HG03521 (cell line): ENCODE data around the gene MEGF10.

Experiments used
- ATAC-seq: cut with Tn5 transposase; IDR thresholded peaks from one replicate; pipeline ENCODE4 v1.9.1; 2021; ENCODE audit warnings: mild to moderate bottlenecking, moderate library complexity; ENCODE audit not compliant: unreplicated experiment

MEGF10 gene

GRCh38 chr5:127409246-127409917, 118.8 kb downstream of the MEGF10 start:
- ATAC-seq = no peak

- no peak for ATAC-seq
These were observed 119.5 kb downstream of the MEGF10 start for GRCh38 chr5:127409921-127410675.

- peak; percentile 62 for ATAC-seq
These were observed 120.4 kb downstream of the MEGF10 start for GRCh38 chr5:127410959-127411358.

GRCh38 chr5:127411381-127411780, 120.8 kb downstream of the MEGF10 start:
- ATAC-seq = no peak

GRCh38 chr5:127412698-127413097, 122.1 kb downstream of the MEGF10 start:
- ATAC-seq = no peak

- no peak for ATAC-seq
These were observed 124.4 kb downstream of the MEGF10 start for GRCh38 chr5:127415034-127415433.

DNA sequence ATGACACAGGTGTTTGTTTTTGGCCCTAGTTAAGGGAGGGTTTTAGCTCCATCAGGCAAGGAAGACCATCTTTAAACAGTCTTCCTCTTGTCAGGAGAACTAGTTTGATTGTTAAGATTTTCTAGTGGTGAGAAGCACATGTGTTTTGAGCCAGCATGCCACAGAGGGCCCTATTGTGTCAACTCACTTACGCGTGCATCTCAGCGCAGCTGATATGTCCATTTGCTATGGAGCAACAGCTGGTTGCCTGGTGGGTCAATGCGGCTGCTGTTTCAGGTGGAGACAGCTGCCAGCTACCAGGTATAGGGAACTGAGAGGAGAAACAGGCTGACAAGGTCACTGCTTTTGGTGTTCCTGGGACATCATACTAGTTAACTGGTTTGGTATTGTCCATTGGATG, 126.3 kb downstream of the MEGF10 start:
- no peak for ATAC-seq

DNA sequence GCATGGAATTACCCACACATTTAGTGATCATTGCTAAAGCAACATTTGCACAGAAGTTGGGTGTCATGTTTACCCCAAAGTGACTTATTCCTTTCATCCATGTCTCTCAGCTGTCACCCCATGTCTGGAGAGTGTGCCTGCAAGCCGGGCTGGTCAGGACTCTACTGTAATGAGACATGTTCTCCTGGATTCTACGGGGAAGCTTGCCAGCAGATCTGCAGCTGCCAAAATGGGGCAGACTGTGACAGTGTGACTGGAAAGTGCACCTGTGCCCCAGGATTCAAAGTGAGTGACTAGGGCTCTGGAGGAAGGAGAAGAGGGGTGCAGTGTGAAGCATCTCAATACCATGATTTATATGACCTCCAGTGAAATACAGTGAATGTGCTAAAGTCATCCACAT, 126.9 kb downstream of the MEGF10 start:
- ATAC-seq = no peak

DNA sequence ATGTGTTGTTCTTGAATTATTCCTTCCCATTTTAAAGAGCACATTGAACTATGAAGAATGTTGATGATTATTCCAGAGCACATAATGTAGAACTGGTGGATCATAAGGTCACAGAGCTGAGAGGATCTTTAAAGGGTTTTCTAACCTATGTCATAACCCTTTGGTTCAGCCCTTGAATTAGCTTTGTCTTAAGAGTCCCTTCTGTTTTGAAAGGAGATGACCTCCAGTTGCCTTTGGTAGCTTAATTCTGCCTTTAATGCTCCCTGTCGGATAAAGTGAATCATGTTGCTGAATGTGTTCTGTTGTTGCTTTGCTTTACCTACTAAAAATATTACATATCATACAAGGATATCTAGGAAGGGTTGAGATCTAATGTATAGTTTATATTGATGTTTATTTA, 127.8 kb downstream of the MEGF10 start:
- no peak for ATAC-seq

DNA sequence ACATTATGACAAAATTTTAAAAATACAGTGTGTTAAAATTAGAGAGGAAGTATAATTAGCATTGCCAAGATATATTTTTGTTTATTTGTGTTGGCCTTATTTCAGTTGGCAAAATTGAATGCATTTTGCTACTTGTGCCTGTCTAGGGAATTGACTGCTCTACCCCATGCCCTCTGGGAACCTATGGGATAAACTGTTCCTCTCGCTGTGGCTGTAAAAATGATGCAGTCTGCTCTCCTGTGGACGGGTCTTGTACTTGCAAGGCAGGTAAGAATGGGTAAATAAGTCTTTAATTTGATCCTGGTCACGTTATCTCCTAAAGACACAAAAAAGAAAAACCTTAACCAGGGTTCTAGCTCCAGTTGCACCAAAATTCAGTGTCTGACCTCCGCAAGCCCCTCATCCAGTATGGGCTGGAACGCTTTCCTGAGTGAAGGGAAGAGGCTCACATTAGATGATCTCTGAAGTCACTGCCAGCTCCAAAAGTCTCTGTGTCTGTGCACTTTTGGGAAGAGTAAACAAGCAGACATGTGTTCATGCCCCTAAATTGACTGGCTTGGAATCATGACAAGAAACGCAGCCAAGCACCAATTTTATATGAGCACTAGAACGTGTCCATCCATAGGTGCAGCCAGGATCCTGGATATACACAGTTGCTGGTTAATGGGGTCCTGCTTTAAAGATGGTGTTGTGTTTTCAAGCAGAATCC, 128.5 kb downstream of the MEGF10 start:
- no peak for ATAC-seq

- ATAC-seq = no peak
These were observed 129.2 kb downstream of the MEGF10 start for GRCh38 chr5:127419683-127420257.

DNA sequence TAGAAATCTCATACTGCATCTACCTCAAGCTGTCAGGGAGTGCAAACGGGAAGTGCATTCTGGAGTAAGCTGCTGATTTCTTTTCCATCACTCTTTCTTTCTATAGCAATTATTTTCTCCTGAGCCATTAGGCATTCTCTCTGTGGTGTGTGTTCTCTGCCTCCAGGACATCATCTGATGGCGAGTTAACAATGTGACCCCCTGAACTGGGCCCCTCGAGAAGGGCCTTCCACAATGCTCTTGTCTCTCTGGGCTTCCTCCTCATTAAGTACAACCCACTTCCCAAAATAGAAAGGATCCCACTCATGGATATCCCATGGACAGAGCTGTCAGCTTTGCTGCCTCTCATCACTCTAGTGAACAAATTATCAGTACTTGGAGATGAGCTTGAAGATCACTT, 130.2 kb downstream of the MEGF10 start:
- ATAC-seq = no peak

DNA sequence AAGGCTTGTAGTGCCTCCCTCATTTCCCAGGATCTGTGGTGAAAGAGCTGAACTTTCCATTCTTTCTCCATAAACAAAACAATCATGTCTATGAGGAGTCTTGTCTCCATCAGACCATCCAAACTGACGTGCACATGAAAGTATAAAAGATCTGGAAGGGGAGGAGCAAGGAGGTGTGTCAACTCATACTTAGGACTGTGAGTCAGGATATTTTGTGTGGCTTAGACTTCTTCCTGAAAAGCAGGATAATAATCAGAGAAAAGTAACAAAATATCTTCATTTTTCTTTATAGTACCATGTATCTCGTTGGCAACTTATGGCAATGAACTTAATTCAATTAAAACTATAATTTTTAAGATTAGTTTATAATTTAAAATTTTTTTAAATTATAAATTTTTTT, 130.9 kb downstream of the MEGF10 start:
- ATAC-seq = no peak

GRCh38 chr5:127423173-127423798, 132.7 kb downstream of the MEGF10 start:
- ATAC-seq = no peak

- ATAC-seq = no peak
These were observed 134.4 kb downstream of the MEGF10 start for GRCh38 chr5:127425037-127425436.

- ATAC-seq = no peak
These were observed 135.3 kb downstream of the MEGF10 start for GRCh38 chr5:127425868-127426267.

DNA sequence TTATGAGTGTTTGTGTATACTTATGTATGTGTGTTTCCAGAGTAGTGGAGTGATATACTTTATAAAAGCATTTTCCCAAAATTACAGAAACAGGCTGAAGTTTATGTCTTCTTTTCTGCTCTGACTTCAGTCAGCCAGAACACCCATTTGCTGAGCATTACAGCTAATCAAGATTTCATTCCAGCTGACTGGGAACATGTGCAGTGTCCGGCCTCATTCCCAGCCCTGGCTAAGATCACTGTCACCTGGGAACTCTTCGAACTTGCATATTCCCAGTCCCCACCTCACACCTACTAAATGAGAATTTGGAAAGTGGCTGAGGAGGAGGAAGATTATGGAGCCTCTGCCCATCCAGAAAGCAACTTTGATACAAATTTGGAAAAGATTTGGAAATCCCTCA, 136.1 kb downstream of the MEGF10 start:
- no peak for ATAC-seq

DNA sequence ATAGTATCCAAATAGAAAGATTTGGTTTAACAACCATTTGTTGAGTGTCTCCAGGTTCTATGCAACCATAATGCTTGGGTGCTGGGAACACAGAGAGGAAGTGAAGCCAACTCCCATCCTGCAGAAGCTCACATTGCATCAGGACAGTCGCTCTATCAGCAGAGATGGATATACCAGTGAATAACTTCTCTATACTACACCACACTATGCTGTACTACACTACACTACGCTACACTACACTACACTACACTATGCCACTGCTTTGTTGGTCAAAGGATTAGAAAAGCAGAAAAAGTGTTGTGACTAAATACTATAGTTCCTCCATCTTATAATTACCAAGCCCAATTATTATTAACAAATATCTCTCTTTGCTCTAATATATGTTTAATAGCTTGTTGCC, 137.7 kb downstream of the MEGF10 start:
- ATAC-seq = no peak

- ATAC-seq = no peak
These were observed 138.2 kb downstream of the MEGF10 start for GRCh38 chr5:127428748-127429147.

DNA sequence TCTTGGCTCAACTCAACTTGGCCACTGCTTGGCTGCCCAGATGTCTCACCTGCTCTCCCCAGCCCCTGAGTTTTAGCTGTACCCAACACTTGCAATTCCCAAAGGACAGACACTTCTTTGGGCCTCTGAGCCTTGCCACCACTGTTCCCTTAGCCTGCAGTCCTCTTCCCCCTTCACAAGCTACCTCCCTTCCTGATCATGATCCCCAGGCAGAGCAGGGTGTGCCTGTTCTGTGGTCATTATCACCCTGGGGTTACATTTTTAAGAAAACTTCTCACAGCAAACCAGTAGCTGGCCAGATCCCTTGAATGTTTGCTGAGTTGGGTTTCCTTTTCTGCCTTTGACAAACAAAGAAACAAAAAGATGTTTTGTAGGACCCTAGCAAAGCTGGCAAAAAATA, 139.3 kb downstream of the MEGF10 start:
- no peak for ATAC-seq

DNA sequence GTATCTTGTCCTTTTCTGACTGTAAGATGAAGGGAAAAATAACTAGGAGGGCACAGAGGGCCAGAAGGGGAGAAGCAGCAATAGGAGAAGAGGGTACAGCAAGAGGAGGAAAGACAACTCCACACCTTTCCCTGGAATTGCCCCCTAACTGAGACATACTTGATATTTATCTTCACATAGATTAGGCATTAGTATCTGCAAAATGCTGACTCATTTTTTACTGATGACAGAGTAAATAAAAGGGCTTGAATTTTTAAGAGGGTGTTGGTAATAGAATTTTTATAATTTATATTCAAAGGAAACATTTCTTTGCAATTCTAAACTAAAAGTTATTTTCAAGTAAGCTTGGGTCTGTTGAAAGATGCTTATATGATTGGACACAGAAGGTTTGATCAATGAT, 140.0 kb downstream of the MEGF10 start:
- no peak for ATAC-seq
